ENCODE measurements around the gene WARS2. TPM values are rescaled to one million over a fixed set of nuclear protein-coding genes. Genes with fewer than 3 reads are reported as not detected.

WARS2 gene
- total RNA-seq, 1 donor: 23.9 TPM

GRCh38 chr1:119163396-119163795, 22.9 kb upstream of the WARS2 start:
- peaks cover 16% of the 10 kb centered on the region for H3K4me1 ChIP-seq (ENCODE audit: insufficient read depth, low read length)
- H3K27me3 ChIP-seq (ENCODE audit: insufficient read depth, low read length): no peaks in the 10 kb centered on the region
- H3K9me3 ChIP-seq (ENCODE audit: low read depth, low read length): no peaks in the 10 kb centered on the region
- H3K4me2 ChIP-seq (ENCODE audit: insufficient read depth, low read length): no peak overlapping the region
- no peak overlapping the region for H3K4me3 ChIP-seq (ENCODE audit: insufficient read depth, low read length)
- H3K79me2 ChIP-seq (ENCODE audit: insufficient read depth, low read length): no peaks in the 10 kb centered on the region
- no peaks in the 10 kb centered on the region for H3K36me3 ChIP-seq (ENCODE audit: insufficient read depth, low read length)
- H4K20me1 ChIP-seq (ENCODE audit: insufficient read depth, low read length): no peaks in the 10 kb centered on the region
- no peak overlapping the region for H3K27ac ChIP-seq (ENCODE audit: low read depth, low read length)
- DNase-seq (ENCODE audit: insufficient read length, low spot score, missing footprints): no peak
- H2AFZ ChIP-seq (ENCODE audit: low read length): no peak overlapping the region
- no peak for TF ChIP-seq CTCF (IDR thresholded peaks at IDR 0.05; ENCODE audit: extremely low read depth, low read depth, low read length)

GRCh38 chr1:119160866-119161265, 20.4 kb upstream of the WARS2 start:
- H3K4me2 ChIP-seq (ENCODE audit: insufficient read depth, low read length): peak overlapping the region; percentile 27
- no peaks in the 10 kb centered on the region for H3K27me3 ChIP-seq (ENCODE audit: insufficient read depth, low read length)
- no peaks in the 10 kb centered on the region for H4K20me1 ChIP-seq (ENCODE audit: insufficient read depth, low read length)
- no peaks in the 10 kb centered on the region for H3K36me3 ChIP-seq (ENCODE audit: insufficient read depth, low read length)
- no peak overlapping the region for H3K4me3 ChIP-seq (ENCODE audit: insufficient read depth, low read length)
- no peak overlapping the region for H2AFZ ChIP-seq (ENCODE audit: low read length)
- peaks cover 16% of the 10 kb centered on the region for H3K4me1 ChIP-seq (ENCODE audit: insufficient read depth, low read length)
- H3K27ac ChIP-seq (ENCODE audit: low read depth, low read length): peak overlapping the region; percentile 46
- peak; percentile 90 for DNase-seq (ENCODE audit: insufficient read length, low spot score, missing footprints)
- TF ChIP-seq CTCF (IDR thresholded peaks at IDR 0.05; ENCODE audit: extremely low read depth, low read depth, low read length): no peak
- H3K79me2 ChIP-seq (ENCODE audit: insufficient read depth, low read length): no peaks in the 10 kb centered on the region
- H3K9me3 ChIP-seq (ENCODE audit: low read depth, low read length): no peaks in the 10 kb centered on the region

- H3K9me3 ChIP-seq (ENCODE audit: low read depth, low read length): no peaks in the 10 kb centered on the region
- no peak overlapping the region for H3K4me3 ChIP-seq (ENCODE audit: insufficient read depth, low read length)
- no peaks in the 10 kb centered on the region for H4K20me1 ChIP-seq (ENCODE audit: insufficient read depth, low read length)
- H3K4me2 ChIP-seq (ENCODE audit: insufficient read depth, low read length): peak overlapping the region; percentile 27
- H3K4me1 ChIP-seq (ENCODE audit: insufficient read depth, low read length): peaks cover 16% of the 10 kb centered on the region
- no peak for TF ChIP-seq CTCF (IDR thresholded peaks at IDR 0.05; ENCODE audit: extremely low read depth, low read depth, low read length)
- no peaks in the 10 kb centered on the region for H3K27me3 ChIP-seq (ENCODE audit: insufficient read depth, low read length)
- H3K79me2 ChIP-seq (ENCODE audit: insufficient read depth, low read length): no peaks in the 10 kb centered on the region
- H2AFZ ChIP-seq (ENCODE audit: low read length): no peak overlapping the region
- no peak for DNase-seq (ENCODE audit: insufficient read length, low spot score, missing footprints)
- peak overlapping the region; percentile 46 for H3K27ac ChIP-seq (ENCODE audit: low read depth, low read length)
- H3K36me3 ChIP-seq (ENCODE audit: insufficient read depth, low read length): no peaks in the 10 kb centered on the region
Observed at GRCh38 chr1:119160409-119160808, 20.0 kb upstream of the WARS2 start.

GRCh38 chr1:119159966-119160365, 19.5 kb upstream of the WARS2 start:
- DNase-seq (ENCODE audit: insufficient read length, low spot score, missing footprints): no peak
- Histone ChIP-seq H3K4me2 (ENCODE audit: insufficient read depth, low read length) (no peak overlapping the region), H2AFZ (ENCODE audit: low read length) (no peak overlapping the region)

More at GRCh38 chr1:119159966-119160365, 19.5 kb upstream of the WARS2 start:
- H3K9me3 ChIP-seq (ENCODE audit: low read depth, low read length): no peaks in the 10 kb centered on the region
- H3K4me1 ChIP-seq (ENCODE audit: insufficient read depth, low read length): peaks cover 16% of the 10 kb centered on the region
- no peaks in the 10 kb centered on the region for H3K79me2 ChIP-seq (ENCODE audit: insufficient read depth, low read length)
- no peaks in the 10 kb centered on the region for H3K27me3 ChIP-seq (ENCODE audit: insufficient read depth, low read length)
- peak overlapping the region; percentile 17 for H3K27ac ChIP-seq (ENCODE audit: low read depth, low read length)
- H3K36me3 ChIP-seq (ENCODE audit: insufficient read depth, low read length): no peaks in the 10 kb centered on the region
- H4K20me1 ChIP-seq (ENCODE audit: insufficient read depth, low read length): no peaks in the 10 kb centered on the region
- no peak overlapping the region for H3K4me3 ChIP-seq (ENCODE audit: insufficient read depth, low read length)
- no peak for TF ChIP-seq CTCF (IDR thresholded peaks at IDR 0.05; ENCODE audit: extremely low read depth, low read depth, low read length)

Data from osteoblast (primary cell).